ENCODE measurements around the gene LBH.

LBH gene

DNA sequence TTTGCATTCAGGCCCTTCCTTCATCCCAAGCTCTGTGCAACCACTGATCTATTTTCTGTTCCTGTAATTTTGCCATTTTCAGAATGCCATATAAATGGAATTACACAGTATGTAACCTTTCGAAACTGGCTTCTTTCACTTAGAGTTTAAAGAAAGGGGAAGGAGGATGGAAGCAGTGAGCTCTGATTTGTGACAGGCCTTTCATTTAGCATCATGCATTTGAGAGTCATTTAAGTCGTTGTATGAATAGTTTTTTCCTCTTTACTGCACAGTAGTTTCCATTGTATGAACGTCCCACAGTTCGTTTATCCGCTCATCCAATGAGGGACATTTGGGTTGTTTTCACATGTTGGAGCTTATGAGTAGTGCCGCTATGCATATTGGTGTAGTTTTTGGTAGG, 67.0 kb downstream of the LBH start:
- TF ChIP-seq, protein P1, sequence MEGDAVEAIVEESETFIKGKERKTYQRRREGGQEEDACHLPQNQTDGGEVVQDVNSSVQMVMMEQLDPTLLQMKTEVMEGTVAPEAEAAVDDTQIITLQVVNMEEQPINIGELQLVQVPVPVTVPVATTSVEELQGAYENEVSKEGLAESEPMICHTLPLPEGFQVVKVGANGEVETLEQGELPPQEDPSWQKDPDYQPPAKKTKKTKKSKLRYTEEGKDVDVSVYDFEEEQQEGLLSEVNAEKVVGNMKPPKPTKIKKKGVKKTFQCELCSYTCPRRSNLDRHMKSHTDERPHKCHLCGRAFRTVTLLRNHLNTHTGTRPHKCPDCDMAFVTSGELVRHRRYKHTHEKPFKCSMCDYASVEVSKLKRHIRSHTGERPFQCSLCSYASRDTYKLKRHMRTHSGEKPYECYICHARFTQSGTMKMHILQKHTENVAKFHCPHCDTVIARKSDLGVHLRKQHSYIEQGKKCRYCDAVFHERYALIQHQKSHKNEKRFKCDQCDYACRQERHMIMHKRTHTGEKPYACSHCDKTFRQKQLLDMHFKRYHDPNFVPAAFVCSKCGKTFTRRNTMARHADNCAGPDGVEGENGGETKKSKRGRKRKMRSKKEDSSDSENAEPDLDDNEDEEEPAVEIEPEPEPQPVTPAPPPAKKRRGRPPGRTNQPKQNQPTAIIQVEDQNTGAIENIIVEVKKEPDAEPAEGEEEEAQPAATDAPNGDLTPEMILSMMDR (conservative IDR thresholded peaks at IDR 0.05; ENCODE audit: low read depth, low read length): no peak
- H3K4me3 ChIP-seq (ENCODE audit: low read length): no peak overlapping the region
- DNase-seq (ENCODE audit: low read depth): no peak

DNA sequence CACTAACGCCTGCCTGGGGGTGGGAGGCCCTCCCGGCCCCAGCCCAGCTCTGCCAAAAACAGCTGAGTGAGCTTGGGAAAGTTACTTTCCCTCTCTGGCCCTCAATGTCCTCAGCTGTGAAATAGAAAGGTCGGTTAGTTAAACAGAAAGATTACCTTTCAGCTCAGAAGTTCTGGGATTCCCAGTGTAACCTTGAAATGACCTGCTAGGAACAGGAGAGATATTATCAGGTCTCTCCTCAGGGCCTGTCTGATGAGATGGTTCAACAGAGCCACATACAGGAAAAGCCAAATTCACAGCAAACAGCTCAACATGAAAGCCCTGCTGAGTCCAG, 68.8 kb downstream of the LBH start:
- H3K4me3 ChIP-seq (ENCODE audit: low read length): no peak overlapping the region
- no peak for DNase-seq (ENCODE audit: low read depth)
- TF ChIP-seq, protein P1 (conservative IDR thresholded peaks at IDR 0.05; ENCODE audit: low read depth, low read length): no peak

DNA sequence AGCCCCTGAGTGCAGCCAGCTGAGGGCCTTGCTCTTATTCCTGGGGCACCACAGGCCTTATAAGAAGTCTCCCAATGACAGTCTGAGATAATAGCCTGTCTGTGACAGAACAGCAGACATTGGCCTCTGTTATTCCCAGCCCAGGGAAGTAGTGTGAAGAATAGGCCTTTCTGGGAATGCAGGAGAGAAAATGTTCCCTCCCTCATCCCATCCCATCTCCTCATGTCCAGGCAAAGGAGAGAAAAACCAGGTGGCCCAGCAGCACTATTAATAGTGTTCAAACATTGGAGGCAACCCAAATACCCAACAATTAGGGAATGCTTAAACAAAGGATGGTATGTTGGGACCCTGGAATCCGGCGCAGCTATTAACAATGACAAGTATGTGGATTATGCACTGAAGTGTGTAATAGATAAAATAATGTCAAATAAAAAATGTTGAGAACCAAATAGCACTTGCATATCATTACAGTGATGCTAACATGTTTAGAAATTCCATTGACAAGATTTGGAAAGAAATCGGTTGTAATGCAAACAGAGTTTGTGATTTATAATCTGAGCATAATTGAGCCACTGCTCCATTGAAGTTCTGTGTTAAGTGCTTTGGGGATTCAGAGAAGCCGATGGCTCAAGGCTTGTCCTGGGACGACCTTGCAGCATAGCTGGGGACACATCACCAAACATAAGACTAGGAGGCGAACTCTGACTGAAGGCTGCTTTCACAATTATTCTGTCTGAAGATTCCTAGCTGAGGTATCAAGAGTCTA, 69.3 kb downstream of the LBH start:
- H3K4me3 ChIP-seq (ENCODE audit: low read length): no peak overlapping the region
- TF ChIP-seq, protein P1 (conservative IDR thresholded peaks at IDR 0.05; ENCODE audit: low read depth, low read length): no peak
- peak; percentile 75 for DNase-seq (ENCODE audit: low read depth)

DNA sequence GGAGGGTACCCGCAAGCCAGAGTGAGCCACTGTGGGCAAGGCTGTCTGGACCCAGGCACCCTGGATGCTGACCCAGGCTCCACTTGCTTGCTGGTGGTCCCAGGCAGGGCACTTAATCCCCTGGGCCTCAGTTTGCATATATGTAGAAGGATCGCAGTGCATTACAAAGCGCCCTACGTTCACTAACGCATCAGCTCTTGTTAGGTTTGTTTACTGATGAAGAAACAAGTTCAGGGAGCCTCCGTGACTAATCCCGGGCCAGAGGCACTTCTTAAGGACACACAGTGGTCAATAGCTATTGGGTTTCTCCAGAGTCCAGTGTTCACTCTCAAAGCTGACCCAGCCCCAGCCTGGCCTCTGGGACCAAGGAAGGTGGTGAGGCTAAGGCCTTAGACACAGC, 70.2 kb downstream of the LBH start:
- no peak overlapping the region for H3K4me3 ChIP-seq (ENCODE audit: low read length)
- TF ChIP-seq, protein P1 (conservative IDR thresholded peaks at IDR 0.05; ENCODE audit: low read depth, low read length): no peak
- DNase-seq (ENCODE audit: low read depth): no peak

DNA sequence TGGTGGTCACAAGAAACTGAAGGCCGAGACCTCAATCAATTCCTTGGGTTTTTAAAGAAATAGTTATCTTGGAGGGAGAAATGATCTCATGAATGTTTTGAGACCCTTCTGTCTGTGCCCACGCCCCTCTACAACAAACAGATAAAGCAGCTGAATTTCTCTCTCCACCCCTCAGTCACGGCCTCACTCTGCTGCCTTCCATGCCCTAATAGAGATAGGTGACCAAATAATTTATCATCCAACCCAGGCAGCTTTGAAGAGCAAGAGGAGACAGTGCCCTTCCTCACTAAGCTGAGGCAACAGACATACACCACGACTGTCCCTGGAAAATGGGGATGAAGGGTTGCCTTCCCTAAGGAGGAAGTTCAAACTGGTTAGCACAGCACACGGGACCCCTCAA, 71.2 kb downstream of the LBH start:
- no peak overlapping the region for H3K4me3 ChIP-seq (ENCODE audit: low read length)
- TF ChIP-seq, protein P1 (conservative IDR thresholded peaks at IDR 0.05; ENCODE audit: low read depth, low read length): no peak
- no peak for DNase-seq (ENCODE audit: low read depth)

DNA sequence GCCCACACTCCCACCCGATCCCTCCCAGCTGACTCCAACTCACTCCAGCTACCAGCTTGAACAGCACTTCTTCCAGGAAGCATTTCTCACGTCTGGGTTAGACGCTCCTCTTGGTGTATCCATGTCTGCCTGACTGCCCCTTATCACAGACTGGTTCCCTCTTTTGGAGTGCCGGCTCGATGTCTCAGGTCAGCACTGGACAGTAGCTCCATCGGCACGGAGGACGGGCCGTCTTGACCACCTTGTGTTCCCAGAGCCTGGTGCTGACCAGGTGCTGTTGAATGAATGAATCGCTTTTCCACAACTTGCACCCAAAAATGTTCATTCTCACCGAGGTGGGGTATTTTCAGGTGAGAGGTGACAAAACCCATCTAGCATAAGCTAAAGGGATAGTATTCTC, 71.8 kb downstream of the LBH start:
- H3K4me3 ChIP-seq (ENCODE audit: low read length): no peak overlapping the region
- DNase-seq (ENCODE audit: low read depth): no peak
- TF ChIP-seq, protein P1 (conservative IDR thresholded peaks at IDR 0.05; ENCODE audit: low read depth, low read length): no peak

DNA sequence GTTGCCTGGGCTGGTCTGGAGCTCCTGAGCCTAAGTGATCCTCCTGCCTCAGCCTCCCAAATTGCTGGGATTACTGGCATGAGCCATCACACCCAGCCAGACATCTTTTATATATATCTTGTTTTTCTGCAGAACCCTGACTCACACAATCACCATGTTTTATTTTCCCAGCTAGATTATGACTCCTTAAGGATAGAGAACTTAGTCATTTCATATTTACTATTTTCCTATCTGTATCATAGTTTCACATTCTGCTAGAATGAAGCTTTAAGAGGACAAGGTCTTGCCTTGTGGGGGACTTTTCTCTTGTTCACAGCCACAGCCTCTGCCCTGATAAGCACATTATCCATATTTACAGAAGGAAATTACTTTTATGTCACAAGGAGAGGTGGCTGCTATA, 73.9 kb downstream of the LBH start:
- TF ChIP-seq, protein P1 (conservative IDR thresholded peaks at IDR 0.05; ENCODE audit: low read depth, low read length): no peak
- H3K4me3 ChIP-seq (ENCODE audit: low read length): no peak overlapping the region
- no peak for DNase-seq (ENCODE audit: low read depth)

All from retinal pigment epithelial cell (primary cell).